ENCODE results near the gene HSPA1B.
"Not testable (repeated sequence)": the region's sequence is repeated elsewhere in the genome, so short reads cannot be mapped to it uniquely, and the experiment has no call there.

The HSPA1B gene

GRCh38 chr6:31860349-31860748 is 32.8 kb downstream of the HSPA1B start:
- DNase-seq (ENCODE audit: low read depth), result no peak

GRCh38 chr6:31861150-31861549 is 33.6 kb downstream of the HSPA1B start:
- no peak for DNase-seq (ENCODE audit: low read depth)

DNA sequence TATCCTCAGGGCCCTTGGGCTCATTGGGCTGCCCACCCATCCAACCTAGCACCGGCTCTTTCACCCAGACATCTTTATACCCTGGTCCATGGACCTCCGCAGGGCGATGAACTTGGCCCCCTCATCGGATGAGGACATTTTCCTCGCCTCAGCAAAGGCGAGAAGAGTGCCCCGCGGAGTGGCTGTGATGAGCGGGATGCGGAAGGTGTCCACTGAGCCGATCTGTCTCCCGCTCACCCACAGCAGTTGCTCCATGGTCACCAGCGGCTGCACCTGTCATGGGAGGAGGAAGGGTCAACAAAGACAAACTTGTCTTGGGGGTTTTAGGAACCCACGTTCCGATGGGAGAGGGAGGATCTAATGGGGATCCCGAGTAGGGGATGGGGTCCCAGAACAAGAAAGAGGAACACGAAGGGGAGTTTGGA is 34.4 kb downstream of the HSPA1B start:
- no peak for DNase-seq (ENCODE audit: low read depth)

DNA sequence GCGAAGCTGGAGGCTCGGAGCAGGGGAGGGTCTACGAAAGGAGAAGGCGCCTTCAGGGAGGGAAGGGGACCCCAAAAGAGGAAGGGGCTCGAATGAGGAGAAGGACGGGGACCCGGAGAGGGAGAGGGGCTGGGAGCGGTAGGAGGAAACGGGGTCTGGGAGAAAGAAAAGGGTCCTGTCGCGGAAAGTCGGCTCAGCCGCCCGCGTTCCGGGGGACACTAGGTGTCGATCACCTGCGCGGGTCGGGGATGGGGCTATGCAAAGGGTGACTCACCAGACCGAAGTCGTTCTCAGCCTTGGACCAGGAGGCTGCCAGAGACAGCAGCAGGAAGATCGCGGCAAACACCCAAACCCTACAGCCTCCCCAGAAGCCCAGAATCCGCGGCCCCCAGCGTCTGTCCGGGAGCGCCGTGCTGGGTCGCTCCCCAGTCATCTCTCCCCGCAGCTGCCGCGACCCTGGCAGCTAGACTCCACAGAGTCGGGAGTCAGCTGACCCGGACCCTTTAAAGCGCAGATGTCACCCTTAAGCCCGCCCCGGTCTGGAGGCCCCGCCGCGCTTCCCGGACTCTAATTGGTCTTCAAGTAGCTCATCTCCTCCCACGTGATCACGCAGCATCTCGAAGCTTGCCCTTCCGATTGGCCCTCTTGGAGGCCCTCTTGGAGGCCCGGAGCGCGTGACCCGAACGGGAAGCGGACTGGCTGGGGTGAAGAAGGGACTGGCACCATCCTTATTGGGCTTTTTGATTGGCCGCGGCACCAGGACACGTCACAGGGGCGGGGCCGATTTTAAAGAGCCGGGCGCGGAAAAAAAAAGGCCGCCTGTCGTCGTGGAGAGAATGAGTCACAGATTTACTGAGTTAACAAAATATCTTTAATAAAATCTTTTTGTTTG is 35.1 kb downstream of the HSPA1B start, which contains the start of gene NEU1:
Gene NEU1, minus strand, starts transcription at position 478 of the 892 bp plus-strand sequence. Its CDS starts 45 bp downstream, at position 433.
- DNase-seq (ENCODE audit: low read depth), result peak; percentile 97

DNA sequence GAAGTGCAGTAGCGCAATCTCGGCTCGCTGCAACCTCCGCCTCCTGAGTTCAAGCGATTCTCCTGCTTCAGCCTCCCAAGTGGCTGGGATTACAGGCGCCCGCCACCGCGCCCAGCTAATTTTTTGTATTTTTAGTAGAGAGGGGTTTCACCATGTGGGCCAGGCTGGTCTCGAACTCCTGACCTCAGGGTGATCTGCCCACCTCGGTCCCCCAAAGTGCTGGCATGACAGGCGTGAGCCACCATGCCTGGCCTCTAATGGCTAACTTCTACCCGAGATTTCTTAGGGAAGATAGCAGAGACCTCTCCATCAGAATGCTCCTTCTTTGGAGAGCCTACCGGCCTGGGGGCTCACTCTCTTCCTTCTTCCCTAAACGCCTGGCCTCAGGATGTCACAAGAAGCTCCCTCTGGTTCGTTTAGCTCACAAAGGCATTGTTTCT is 36.6 kb downstream of the HSPA1B start:
- DNase-seq (ENCODE audit: low read depth), result not testable (repeated sequence)

DNA sequence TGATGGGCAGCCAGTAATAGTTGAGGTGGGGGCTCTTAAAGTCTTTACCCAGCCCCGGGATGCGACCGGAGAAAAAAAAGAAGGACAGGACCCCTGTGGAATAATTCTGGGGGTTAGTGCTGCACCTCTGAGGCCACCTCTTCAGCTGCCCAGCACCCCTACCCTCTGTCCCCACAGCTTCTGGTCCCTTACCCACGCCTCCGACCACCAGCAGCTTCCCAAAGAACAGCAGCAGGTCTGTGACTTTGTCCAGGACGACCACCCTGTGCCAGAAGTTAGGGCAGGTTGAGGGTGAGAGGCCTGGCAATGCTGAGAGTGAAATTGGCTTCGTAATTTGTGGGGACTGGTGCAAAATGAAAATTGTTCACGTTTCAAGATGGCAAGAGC is 37.3 kb downstream of the HSPA1B start:
- DNase-seq (ENCODE audit: low read depth), result no peak

DNA sequence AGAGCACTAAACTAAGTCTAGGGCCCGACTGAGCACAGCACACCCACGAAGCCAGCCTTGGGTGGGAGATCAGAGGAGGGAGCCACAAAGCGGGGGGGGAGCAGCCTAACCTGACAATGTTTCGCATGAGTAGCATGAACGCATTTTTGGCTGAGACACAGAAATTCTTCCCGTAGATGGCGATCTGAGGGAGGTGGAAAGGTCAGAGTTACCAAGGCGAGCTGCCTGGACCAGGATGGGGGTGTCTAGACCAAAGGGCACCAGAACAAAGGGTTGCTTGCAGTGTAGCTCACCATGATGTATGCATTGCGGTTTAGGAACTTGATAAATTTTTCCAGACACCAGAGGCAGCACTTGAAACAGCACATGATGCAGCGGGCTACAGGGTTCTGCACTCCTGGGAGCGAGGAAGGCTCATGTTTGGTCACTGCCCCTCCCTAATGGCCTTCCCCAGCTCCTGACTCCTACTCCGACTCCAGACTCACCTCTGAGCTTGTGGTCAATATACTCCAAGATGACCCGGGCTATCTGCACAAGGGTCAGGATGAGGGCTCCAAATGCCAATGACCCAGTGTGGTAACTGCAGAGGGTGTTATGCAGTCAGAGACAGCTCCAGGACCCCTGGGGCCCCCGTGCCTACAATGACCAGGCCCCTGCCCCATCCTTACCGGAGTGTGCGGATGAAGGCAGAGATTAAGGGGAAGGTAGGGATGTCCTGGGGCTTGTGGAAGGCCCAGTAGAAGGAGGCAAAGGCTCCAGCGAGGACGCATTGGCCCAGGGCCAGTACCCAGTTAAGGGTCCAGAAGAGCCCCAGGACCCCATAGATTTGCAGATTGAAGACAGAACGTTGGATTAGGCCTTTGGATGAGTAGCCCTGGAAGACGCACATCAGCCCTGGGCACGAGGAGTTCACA is 37.9 kb downstream of the HSPA1B start:
- DNase-seq (ENCODE audit: low read depth), result no peak

GRCh38 chr6:31868658-31868971 is 41.1 kb downstream of the HSPA1B start:
- not testable (repeated sequence) for DNase-seq (ENCODE audit: low read depth)

- DNase-seq (ENCODE audit: low read depth), result no peak
These were observed 41.8 kb downstream of the HSPA1B start for GRCh38 chr6:31869343-31869742.

- DNase-seq (ENCODE audit: low read depth), result no peak
These were observed 42.9 kb downstream of the HSPA1B start for GRCh38 chr6:31870385-31870921.

GRCh38 chr6:31871046-31871659 is 43.6 kb downstream of the HSPA1B start:
- DNase-seq (ENCODE audit: low read depth), result no peak

DNA sequence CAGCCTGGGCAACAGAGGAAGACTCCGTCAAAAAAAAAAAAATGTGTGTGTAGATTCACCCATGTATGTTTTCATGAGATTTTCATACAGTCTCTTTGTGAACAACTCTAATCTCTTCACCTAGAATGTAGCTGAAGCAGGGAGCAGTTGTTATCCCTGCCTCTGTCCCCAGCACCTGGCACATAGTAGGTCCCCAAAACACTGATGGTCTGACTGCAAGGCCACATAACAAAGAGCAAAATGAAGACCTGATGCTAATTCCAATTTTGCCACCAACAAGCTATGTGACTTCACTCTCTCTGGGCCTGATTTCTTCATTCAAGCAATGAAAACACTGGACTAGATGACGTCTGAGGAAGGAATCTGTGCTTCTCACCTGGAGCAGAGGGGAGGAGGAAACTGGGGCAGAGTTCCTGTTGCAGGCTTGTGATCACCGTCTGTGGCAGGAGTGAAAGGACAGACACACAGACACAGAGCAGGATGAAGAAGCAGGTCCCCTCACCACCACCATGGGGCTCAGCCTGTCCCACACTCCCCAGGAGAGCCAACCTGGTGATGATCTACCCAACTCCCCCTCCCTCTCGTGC is 46.6 kb downstream of the HSPA1B start:
- no peak for DNase-seq (ENCODE audit: low read depth)

DNA sequence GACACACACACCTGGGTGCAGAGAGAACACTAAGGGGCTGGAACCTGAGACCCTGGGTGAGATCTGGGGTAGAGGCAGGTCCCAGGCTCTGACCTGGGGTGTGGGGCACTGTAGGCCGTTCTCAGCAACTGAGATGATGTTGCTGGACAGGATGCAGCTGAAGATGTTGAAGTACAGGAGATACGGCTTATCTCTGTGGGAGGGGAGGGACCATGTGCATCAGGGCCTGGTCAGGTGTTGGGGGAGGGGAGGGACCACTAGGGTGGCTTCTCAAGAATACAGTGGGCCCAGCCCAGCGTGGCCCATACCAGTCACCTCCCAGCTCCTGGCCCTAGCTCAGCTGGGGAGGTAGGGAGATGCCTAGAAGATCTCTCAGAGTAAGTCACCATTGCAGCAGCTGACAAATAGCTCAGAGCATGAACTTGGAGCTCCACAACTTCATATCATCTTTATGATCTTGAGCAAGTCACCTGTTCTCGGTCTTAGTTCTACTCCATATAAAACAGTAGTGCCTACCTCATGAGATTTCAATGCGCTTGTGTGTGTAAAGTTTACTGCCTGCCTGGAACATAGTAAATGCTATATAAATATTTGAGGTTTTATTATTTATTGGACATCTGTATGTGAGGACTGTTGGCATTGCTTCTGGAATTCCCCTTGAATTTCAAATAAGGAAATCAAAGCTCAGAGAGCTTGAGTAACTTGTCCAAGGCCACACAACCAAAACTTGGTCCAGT is 47.5 kb downstream of the HSPA1B start:
- no peak for DNase-seq (ENCODE audit: low read depth)

- no peak for DNase-seq (ENCODE audit: low read depth)
These were observed 48.3 kb downstream of the HSPA1B start for GRCh38 chr6:31875877-31876276.

GRCh38 chr6:31876357-31876756 is 48.8 kb downstream of the HSPA1B start:
- DNase-seq (ENCODE audit: low read depth), result no peak

DNA sequence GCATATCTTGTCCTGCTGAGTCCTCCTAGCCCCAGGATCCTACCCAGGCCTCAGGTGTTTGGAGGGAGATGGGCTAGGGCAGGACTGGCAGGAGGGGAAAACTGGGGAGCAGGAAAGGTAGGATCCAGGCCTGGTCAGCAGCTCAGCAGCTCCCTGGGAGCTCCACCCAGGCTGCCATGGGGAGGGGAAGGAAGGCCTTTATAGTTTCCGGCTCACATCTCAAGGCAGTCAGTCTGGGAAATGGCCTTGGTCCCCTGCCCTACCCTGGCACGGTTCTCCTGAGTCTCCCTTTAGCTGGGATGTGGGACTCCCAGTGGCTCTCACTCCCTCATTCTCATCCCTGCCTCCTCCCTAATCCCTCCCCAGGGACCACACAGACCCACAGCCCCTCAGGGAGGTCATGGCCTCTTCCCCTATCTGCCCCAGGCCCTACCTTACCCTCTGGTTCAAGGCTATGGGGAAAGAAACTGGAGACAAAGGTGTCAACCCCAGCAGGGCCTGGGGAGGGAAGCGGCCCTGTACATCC is 49.6 kb downstream of the HSPA1B start:
- DNase-seq (ENCODE audit: low read depth), result no peak

GRCh38 chr6:31877651-31878161 is 50.2 kb downstream of the HSPA1B start:
- no peak for DNase-seq (ENCODE audit: low read depth)

GRCh38 chr6:31878222-31878621 is 50.7 kb downstream of the HSPA1B start:
- no peak for DNase-seq (ENCODE audit: low read depth)

DNA sequence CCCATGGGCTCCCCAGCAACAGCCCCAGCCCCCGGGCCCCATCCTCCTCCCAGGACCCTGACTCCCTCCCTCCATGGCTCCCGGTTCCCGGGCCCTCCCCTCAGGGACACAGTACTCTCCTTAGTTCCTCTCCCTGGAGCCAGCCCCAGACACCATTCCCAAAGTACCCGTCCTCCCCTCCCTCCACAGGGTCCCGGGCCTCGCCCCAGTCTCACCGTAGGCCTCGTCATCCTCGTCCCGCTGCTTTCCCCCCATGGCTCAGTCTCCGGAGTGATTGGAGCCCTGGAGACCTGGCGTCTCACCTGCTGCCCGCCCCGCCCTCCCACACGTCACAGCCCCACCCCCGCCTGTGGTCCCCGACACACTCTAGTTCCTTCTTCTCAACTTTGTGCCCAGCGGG is 51.2 kb downstream of the HSPA1B start, which contains the start of gene SLC44A4:
Gene SLC44A4, minus strand, starts transcription at position 272 of the 400 bp plus-strand sequence. Its CDS starts 17 bp downstream, at position 255.
- no peak for DNase-seq (ENCODE audit: low read depth)

DNA sequence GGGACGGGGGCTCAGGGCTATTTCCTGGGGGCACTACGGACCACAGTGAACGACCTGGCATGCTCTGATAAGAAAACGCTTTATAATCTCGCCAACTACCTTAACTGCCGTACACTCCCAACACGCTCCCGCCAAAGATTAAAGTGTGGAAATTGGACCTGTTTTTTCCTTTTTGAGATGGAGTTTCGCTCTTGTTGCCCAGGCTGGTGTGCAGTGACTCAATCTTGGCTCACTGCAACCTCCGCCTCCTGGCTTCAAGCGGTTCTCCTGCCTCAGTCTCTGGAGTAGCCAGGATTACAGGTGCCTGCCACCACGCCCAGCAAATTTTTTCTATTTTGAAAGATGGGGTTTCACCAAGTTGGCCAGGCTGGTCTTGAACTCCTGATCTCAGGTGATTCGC is 51.6 kb downstream of the HSPA1B start:
- DNase-seq (ENCODE audit: low read depth), result no peak

Data from activated T-cell treated with anti-CD3 and anti-CD28 coated beads for 48 hours (primary cell).